ENCODE results near the gene LYST. TPM values are rescaled to one million over a fixed set of nuclear protein-coding genes. Genes with fewer than 3 reads are reported as not detected.

Gene LYST
- 3.9 TPM for polyA plus RNA-seq (2012; ENCODE audit: insufficient read length, low read depth)

- TF ChIP-seq POLR2AphosphoS5 (IDR thresholded peaks at IDR 0.05; ENCODE audit: low read depth, low read length) (no peak), SIN3A (IDR thresholded peaks at IDR 0.05; ENCODE audit: borderline replicate concordance, insufficient read depth, low read length) (no peak; the same call in 1 of the 2 replicates), TAF1 (IDR thresholded peaks at IDR 0.05; ENCODE audit: borderline replicate concordance, insufficient read depth, low read length) (no peak), FOXP2 (optimal IDR thresholded peaks at IDR 0.05; ENCODE audit: borderline replicate concordance, extremely low read depth, extremely low read length, insufficient read depth) (no peak)
- TF ChIP-seq, protein P1, sequence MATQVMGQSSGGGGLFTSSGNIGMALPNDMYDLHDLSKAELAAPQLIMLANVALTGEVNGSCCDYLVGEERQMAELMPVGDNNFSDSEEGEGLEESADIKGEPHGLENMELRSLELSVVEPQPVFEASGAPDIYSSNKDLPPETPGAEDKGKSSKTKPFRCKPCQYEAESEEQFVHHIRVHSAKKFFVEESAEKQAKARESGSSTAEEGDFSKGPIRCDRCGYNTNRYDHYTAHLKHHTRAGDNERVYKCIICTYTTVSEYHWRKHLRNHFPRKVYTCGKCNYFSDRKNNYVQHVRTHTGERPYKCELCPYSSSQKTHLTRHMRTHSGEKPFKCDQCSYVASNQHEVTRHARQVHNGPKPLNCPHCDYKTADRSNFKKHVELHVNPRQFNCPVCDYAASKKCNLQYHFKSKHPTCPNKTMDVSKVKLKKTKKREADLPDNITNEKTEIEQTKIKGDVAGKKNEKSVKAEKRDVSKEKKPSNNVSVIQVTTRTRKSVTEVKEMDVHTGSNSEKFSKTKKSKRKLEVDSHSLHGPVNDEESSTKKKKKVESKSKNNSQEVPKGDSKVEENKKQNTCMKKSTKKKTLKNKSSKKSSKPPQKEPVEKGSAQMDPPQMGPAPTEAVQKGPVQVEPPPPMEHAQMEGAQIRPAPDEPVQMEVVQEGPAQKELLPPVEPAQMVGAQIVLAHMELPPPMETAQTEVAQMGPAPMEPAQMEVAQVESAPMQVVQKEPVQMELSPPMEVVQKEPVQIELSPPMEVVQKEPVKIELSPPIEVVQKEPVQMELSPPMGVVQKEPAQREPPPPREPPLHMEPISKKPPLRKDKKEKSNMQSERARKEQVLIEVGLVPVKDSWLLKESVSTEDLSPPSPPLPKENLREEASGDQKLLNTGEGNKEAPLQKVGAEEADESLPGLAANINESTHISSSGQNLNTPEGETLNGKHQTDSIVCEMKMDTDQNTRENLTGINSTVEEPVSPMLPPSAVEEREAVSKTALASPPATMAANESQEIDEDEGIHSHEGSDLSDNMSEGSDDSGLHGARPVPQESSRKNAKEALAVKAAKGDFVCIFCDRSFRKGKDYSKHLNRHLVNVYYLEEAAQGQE (IDR thresholded peaks at IDR 0.05; ENCODE audit: insufficient read depth in 1 of 2, low read depth in 2 of 2, low read length in 2 of 2) = no peak
Measured at GRCh38 chr1:235866205-235866912, at the start of gene LYST. Gene LYST (minus strand): TSS chr1:235866906. CDS start chr1:235830417, 36,489 bp downstream.

DNA sequence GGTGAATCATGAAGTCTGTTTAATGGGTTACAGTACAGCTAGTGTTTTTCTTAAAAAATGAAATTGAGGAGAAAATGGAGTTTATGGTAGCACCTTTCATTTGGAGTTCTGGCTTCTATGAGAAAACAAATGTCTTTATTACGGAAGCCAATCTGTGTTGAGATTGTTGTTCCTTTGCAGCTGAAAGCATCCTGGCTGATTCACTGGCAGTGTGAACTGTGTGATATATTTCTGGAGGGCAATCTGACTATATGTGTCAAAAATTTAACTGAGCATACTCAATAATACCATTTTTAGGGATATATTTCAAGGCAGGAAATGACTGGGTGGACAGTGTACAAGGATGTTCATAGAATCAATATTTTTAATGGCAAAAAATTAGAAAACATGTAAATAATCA lies 46.6 kb upstream of the LYST start:
- TF ChIP-seq, protein P1 (IDR thresholded peaks at IDR 0.05; ENCODE audit: insufficient read depth in 1 of 2, low read depth in 2 of 2, low read length in 2 of 2) = no peak
- TF ChIP-seq TAF1 (IDR thresholded peaks at IDR 0.05; ENCODE audit: borderline replicate concordance, insufficient read depth, low read length) = no peak
- no peak for TF ChIP-seq SIN3A (IDR thresholded peaks at IDR 0.05; ENCODE audit: borderline replicate concordance, insufficient read depth, low read length)
- no peak for TF ChIP-seq POLR2AphosphoS5 (IDR thresholded peaks at IDR 0.05; ENCODE audit: low read depth, low read length)
- TF ChIP-seq FOXP2 (optimal IDR thresholded peaks at IDR 0.05; ENCODE audit: borderline replicate concordance, extremely low read depth, extremely low read length, insufficient read depth) = no peak

DNA sequence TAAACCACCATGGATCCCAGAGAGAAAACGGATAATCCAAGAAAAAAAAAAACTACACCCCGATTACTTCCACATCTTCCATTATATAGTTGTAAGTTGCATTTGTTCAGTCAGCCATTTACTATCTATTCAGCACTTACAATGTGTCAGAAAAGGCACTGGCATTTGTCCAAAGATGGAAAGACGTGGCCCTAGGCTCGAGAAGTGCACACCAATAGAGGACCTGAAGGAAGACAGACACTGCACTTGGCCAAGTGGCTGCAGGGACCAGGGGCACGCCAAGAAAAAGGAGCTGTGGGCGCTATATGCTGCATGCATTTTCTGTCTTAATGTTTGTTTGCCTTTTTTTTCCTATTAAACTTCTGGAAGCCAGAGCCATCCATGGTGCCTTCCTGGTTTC lies 45.2 kb upstream of the LYST start:
- TF ChIP-seq POLR2AphosphoS5 (IDR thresholded peaks at IDR 0.05; ENCODE audit: low read depth, low read length) (no peak), FOXP2 (optimal IDR thresholded peaks at IDR 0.05; ENCODE audit: borderline replicate concordance, extremely low read depth, extremely low read length, insufficient read depth) (no peak), TAF1 (IDR thresholded peaks at IDR 0.05; ENCODE audit: borderline replicate concordance, insufficient read depth, low read length) (no peak), SIN3A (IDR thresholded peaks at IDR 0.05; ENCODE audit: borderline replicate concordance, insufficient read depth, low read length) (no peak)
- TF ChIP-seq, protein P1 (IDR thresholded peaks at IDR 0.05; ENCODE audit: insufficient read depth in 1 of 2, low read depth in 2 of 2, low read length in 2 of 2) = no peak

DNA sequence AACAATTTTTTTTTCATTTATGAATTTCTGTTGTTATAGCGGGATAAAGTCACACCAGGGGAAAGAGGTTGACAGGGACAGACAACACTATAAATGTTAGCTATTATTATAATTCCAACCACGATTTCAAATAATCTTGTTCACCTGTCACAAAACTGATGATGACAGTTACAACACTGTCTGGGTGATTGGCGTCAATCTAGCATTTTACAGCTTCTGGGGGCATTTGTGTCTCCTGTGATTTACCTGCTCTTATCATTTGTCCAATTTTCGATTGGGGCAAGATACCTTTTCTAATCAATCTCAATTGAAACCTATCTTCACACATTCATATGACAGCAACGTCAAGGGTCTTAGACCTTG lies 44.6 kb upstream of the LYST start:
- no peak for TF ChIP-seq TAF1 (IDR thresholded peaks at IDR 0.05; ENCODE audit: borderline replicate concordance, insufficient read depth, low read length)
- TF ChIP-seq FOXP2 (optimal IDR thresholded peaks at IDR 0.05; ENCODE audit: borderline replicate concordance, extremely low read depth, extremely low read length, insufficient read depth) = no peak
- TF ChIP-seq POLR2AphosphoS5 (IDR thresholded peaks at IDR 0.05; ENCODE audit: low read depth, low read length) = no peak
- TF ChIP-seq, protein P1 (IDR thresholded peaks at IDR 0.05; ENCODE audit: insufficient read depth in 1 of 2, low read depth in 2 of 2, low read length in 2 of 2) = no peak
- no peak for TF ChIP-seq SIN3A (IDR thresholded peaks at IDR 0.05; ENCODE audit: borderline replicate concordance, insufficient read depth, low read length)

All from PFSK-1 (cell line).